NCI-H1105 treated with DMSO at 0.1 percent for 48 hours (cell line): ENCODE data around the gene RPTOR.
"Not testable (repeated sequence)": the region's sequence is repeated elsewhere in the genome, so short reads cannot be mapped to it uniquely, and the experiment has no call there.

ENCODE experiments used
- DNase-seq: peaks from one replicate; lab custom pipeline; 2025; lab: John Stamatoyannopoulos, UW

RPTOR gene

DNA sequence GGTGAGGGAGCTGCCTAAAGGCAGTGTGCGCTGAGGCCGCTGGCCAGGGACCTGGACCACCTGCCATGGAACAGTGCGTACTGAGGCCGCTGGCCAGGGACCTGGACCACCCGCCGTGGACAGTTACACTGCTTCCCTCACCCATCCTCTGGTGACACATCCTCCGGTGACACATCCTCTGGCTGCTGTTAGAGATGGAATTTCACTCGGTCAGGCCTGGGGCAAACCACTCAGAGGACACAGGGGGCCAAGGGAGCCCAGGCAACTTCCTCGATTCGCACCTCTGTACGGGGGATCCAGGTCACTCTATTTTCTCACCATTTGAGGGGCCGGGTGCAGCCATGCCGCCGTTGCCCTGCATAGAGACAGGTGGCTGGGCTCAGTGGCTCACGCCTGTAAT lies 32.4 kb upstream of the RPTOR start:
- DNase-seq, result no peak

GRCh38 chr17:80513201-80513600 lies 31.4 kb upstream of the RPTOR start:
- DNase-seq, result no peak

DNA sequence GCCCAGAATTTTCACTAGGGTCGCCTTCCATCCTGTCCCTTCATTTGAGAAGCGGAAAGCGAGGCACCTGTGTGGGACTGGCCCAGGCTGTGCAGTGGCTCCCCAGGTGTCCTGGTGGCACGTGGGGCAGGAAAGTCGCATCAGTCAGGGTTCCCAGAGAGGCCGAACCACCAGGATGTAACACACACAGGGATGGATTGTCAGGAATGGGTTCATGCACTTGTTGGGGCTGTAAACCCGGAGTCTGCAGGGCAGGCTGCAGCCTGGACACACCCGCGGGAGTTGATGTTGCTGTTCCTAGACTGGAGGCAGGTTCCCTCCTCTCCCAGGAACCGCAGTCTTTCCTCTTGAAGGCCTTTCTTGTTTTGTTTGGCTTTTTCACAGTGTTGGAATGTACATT lies 30.7 kb upstream of the RPTOR start:
- DNase-seq, result no peak

DNA sequence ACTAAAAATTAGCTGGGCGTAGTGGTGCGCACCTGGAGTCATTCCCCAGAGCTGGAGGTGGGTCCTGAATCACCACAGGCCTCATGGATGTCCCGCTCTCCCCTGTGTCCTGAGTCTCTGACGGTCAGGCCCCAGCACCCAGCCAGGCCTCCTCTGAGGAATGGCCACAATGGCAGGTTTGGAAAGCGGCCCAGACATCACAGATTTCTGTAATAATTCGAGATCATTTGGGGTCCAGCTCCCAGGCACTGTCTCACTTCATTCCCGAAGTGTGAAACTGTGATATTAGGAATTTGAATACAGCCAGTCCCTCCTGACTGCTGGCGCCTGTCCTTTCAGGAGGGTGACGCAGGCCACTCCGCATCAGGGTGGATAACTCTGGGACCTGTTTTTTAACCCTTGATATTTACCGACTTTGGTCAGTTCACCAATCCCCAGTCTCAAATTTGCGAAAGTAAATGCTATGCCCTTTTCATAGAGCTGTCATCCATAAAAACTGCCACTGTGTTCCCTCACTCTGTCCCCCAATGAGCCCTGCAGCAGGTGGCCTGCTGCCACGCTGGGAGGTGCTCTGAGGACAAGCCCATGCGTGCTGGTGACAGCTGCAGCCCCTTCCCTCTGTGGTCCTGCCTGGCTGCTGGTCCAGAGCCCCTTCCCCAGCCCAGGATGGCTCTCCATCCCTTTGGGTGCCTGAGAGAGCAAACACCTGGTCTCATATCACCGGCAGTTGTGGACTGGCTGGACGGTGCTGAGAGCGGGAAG lies 28.3 kb upstream of the RPTOR start:
- DNase-seq, result no peak

DNA sequence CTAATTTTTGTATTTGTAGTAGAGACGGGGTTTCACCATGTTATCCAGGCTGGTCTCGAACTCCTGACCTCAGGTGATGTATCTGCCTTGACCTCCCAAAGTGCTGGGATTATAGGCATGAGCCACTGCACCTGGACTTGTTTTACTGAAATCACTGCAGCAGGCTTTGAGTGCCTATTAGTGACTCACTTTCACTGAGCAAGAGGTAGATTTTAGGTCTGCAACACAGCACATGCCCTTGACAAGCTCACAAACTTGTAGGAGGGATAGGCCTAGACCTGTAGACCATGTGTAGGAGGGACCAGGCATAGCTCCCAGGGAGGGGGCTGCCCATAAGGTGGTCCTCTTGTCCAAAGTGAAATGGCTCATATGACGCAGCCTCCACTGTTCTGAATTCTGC lies 27.0 kb upstream of the RPTOR start:
- no peak for DNase-seq

DNA sequence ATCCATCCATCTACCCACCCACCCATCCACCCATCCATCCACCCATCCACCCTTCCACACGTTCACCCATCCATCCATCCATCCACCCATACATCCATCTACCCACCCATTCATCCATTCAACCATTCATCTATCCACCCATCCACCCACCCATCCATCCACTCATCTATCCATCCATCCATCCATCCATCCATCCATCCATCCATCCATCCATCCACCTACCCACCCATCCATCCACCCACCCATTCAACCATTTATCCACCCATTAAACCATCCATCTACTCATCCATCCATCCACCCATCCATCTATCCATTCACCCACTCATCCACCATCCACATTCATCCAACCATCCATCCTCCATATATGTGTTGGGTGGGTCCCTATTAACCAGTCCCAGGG lies 26.2 kb upstream of the RPTOR start:
- DNase-seq, result no peak

DNA sequence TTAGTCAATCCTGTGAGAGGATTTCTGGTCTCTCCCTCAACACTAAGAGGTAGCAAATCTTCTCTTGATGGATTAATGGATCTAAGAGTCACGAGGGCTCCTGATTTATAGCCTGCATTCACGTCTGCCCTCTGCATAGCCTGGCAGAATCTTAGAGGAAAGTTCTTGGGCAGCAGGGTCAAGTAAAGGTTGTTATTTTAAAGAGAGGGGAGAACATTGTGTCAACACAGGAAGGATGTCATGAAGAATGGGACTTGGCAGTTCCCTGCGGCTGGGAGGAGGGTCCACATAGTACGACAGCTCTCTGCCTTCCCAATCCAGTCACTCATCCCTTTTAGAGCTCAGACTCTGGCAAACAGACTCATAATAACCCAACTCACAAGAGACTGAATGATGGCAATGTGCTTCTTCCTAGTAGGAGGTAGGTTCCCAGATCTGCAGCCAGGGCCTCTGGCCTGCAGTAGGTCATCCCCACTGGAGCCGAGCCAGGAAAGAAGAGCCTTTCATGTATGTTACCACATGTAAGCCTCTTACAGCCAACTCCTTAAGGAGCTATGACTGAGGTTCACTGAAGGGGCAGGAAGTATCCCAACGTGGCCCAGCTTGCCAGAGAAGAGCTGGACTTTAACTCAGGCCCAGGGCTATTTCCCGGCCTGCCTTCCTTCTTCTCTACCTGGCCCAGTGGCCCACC lies 25.4 kb upstream of the RPTOR start:
- no peak for DNase-seq

DNA sequence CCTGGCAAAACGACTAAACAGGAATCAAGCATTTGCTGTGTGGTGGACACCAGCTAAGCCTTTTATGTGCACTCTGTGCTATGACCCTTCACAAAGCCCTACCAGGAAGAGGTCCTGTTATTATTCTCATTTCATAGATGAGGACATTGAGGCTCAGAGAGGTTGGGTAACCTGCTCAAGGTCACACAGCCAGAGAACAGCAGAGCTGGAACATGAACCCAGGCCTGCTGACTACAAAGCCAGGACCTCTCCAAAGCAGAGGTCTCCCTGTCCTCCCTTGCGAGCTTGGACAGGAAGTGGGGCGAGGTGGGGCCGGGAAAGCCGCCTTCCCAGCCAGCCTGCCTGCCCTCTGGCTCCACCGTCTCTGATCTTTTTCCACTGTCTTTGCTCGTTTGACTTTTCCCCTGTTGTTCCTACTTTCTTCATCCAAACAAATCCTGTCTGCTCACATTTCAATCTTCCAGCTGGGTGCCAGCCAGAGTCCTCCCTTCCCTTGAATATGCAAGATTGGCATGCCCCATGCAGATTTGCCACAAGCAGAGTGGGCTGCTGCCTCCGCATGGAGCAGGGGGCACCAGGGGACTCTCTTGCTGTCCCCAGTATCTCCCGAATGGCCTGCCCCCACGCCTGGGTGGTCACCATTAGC lies 23.7 kb upstream of the RPTOR start:
- DNase-seq, result no peak

- no peak for DNase-seq
Measured at GRCh38 chr17:80523054-80523744, 21.4 kb upstream of the RPTOR start.

- no peak for DNase-seq
Measured at GRCh38 chr17:80523956-80524712, 20.5 kb upstream of the RPTOR start.

- DNase-seq, result no peak
Measured at GRCh38 chr17:80526116-80526910, 18.3 kb upstream of the RPTOR start.

- no peak for DNase-seq
Measured at GRCh38 chr17:80527016-80527645, 17.5 kb upstream of the RPTOR start.

DNA sequence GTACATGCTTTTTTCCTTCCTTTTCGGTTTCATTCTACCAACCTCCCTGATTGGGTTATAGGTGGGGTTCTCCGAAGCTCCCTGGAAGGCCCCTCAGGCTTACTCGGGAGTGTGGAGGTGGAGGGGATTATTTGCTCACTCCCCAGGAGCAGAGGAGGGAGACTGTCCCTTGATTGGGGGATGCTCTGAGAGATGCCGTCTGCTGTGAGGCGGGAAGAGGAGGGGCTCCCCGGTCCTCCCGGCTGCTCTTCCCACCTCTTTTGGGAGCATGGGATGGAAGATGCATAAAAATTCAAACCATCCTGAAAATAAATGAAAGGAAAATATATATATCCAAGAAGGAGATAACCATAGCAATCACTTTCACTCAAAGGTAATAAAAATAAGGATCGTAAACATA lies 16.1 kb upstream of the RPTOR start:
- DNase-seq, result no peak

GRCh38 chr17:80529104-80529903 lies 15.3 kb upstream of the RPTOR start:
- no peak for DNase-seq

DNA sequence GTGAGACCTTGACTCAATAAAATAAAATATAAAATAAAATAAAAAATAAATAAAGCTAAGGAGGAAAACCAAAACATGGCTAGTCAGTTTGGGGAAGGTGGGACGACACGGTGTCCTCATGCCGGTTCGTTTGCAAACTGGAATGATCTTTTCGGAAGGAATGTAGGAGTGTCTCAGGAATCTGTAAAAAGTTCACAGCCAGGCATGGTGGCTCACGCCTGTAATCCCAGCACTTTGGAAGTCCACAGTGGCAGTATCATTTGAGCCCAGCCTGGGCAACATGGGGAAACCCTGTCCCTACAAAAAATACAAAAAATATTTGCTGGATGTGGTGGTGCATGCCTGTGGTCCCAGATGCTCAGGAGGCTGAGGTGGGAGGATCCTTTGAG lies 14.7 kb upstream of the RPTOR start:
- DNase-seq, result no peak

- DNase-seq, result no peak
Measured at GRCh38 chr17:80531400-80531799, 13.2 kb upstream of the RPTOR start.

- not testable (repeated sequence) for DNase-seq
Measured at GRCh38 chr17:80537386-80537785, 7.3 kb upstream of the RPTOR start.

DNA sequence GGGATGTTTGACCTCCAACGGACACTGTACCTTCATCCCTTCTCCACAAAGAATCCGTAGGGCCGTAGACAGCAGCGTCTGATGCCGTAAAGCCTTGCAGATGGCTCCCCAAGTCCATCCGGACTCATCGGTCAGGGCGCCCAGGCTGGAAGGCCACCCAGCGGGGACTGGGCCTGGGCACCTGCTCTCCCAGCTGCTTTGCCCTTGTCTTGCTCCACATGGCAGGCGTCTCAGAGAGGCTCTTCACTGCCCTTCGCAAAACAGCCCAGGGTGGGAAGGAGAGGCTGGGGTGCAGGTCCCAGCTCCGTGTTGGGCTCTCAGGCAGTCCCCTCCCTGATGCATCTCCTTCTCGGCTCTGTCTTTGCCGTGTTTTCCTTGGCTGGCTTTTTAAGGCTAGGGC lies 6.2 kb upstream of the RPTOR start:
- DNase-seq, result no peak

GRCh38 chr17:80539022-80539641 lies 5.5 kb upstream of the RPTOR start:
- no peak for DNase-seq

- no peak for DNase-seq
Measured at GRCh38 chr17:80545499-80545826, 825 bp downstream of the RPTOR start.
